ENCODE results near the gene SLC22A31. TPM values are rescaled to one million over a fixed set of nuclear protein-coding genes. Genes with fewer than 3 reads are reported as not detected.

SLC22A31 gene
- total RNA-seq, 1 experiment from 2014 or later, result 53.7 TPM

DNA sequence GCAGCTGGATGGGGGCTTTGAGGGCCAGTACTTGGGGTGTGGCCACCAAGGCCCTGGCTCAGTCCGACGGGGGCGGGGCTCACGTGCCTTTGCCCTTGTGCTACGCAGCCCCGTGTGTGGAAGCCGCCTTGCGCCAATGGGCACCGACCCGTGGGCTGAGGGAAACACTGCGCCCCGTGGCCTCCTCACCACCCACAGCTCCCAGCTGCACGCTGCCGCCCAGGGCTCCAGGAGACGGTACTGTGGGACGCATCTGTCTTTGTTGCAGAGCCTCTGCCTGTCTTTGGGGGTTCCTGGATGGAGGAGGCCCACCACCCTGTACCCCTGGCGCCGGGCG is 21.2 kb downstream of the SLC22A31 start:
- ChIA-PET CTCF (no interaction called here), RAD21 (ENCODE audit: low non-redundant PET in 1 of 2, low total read pairs in 2 of 2, uncharacterized antibody in 2 of 2, unreplicated experiment in 2 of 2) (no interaction called here)

More for the DNA sequence above, 21.2 kb downstream of the SLC22A31 start:
- Histone ChIP-seq H3K36me3 (ENCODE audit: control insufficient read depth in 1 of 2, insufficient read depth in 2 of 2, low read length in 2 of 2) (no peaks in the 10 kb centered on the region), H3K79me2 (ENCODE audit: insufficient read depth, low read length) (no peaks in the 10 kb centered on the region), H3K27ac (ENCODE audit: low read depth, low read length) (no peak overlapping the region), H4K20me1 (ENCODE audit: insufficient read depth) (no peaks in the 10 kb centered on the region), H3K9ac (ENCODE audit: low read length) (no peak overlapping the region), H3K4me3 (replicated peaks in 1 of 2; ENCODE audit: low read depth in 1 of 2, low read length in 2 of 2) (no peak overlapping the region), H3K4me2 (ENCODE audit: low read length) (no peak overlapping the region), H3K27me3 (ENCODE audit: insufficient read depth, low read length) (no peaks in the 10 kb centered on the region), H3K9me3 (ENCODE audit: control insufficient read depth in 1 of 2, insufficient read depth in 1 of 2, low read depth in 1 of 2, low read length in 2 of 2) (no peaks in the 10 kb centered on the region), H2AFZ (ENCODE audit: low read depth, low read length, poor library complexity, severe bottlenecking) (no peak overlapping the region), H3K4me1 (ENCODE audit: control insufficient read depth in 1 of 2, insufficient read depth in 2 of 2, low read length in 2 of 2) (peaks cover 5 to 12% of the 10 kb centered on the region in 2 experiments; a peak in 3 of 4 replicates), H3K9me2 (ENCODE audit: insufficient read depth) (no peaks in the 10 kb centered on the region)
- DNase-seq (ENCODE audit: low read depth, low spot score) (no peak), ATAC-seq (no peak)
- intact Hi-C loops (cut with micrococcal nuclease), result no loop called here
- POLR2A ChIA-PET, result interaction anchor here (1.0 kb wide), 1 partner anchor 14 kb away, joined by 4 read pairs; no protein-coding TSS in a partner anchor
- no peak for TF ChIP-seq EGR1 (IDR thresholded peaks at IDR 0.05; ENCODE audit: low read depth)
- TF ChIP-seq, protein P1, sequence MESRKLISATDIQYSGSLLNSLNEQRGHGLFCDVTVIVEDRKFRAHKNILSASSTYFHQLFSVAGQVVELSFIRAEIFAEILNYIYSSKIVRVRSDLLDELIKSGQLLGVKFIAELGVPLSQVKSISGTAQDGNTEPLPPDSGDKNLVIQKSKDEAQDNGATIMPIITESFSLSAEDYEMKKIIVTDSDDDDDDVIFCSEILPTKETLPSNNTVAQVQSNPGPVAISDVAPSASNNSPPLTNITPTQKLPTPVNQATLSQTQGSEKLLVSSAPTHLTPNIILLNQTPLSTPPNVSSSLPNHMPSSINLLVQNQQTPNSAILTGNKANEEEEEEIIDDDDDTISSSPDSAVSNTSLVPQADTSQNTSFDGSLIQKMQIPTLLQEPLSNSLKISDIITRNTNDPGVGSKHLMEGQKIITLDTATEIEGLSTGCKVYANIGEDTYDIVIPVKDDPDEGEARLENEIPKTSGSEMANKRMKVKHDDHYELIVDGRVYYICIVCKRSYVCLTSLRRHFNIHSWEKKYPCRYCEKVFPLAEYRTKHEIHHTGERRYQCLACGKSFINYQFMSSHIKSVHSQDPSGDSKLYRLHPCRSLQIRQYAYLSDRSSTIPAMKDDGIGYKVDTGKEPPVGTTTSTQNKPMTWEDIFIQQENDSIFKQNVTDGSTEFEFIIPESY (IDR thresholded peaks at IDR 0.05; ENCODE audit: extremely low read depth, insufficient replicate concordance, low read length), result no peak
- no peak for TF ChIP-seq POLR2AphosphoS5 (IDR thresholded peaks at IDR 0.05; ENCODE audit: low read depth, low read length)
- TF ChIP-seq JUND (IDR thresholded peaks at IDR 0.05), result no peak
- TF ChIP-seq, protein P2, sequence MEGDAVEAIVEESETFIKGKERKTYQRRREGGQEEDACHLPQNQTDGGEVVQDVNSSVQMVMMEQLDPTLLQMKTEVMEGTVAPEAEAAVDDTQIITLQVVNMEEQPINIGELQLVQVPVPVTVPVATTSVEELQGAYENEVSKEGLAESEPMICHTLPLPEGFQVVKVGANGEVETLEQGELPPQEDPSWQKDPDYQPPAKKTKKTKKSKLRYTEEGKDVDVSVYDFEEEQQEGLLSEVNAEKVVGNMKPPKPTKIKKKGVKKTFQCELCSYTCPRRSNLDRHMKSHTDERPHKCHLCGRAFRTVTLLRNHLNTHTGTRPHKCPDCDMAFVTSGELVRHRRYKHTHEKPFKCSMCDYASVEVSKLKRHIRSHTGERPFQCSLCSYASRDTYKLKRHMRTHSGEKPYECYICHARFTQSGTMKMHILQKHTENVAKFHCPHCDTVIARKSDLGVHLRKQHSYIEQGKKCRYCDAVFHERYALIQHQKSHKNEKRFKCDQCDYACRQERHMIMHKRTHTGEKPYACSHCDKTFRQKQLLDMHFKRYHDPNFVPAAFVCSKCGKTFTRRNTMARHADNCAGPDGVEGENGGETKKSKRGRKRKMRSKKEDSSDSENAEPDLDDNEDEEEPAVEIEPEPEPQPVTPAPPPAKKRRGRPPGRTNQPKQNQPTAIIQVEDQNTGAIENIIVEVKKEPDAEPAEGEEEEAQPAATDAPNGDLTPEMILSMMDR (IDR thresholded peaks at IDR 0.05 in 2 of 3, conservative IDR thresholded peaks at IDR 0.05 in 1 of 3; ENCODE audit: borderline replicate concordance in 1 of 3, insufficient read depth in 1 of 3, low read depth in 2 of 3, low read length in 2 of 3), result no peak
- no peak for TF ChIP-seq ELF1 (IDR thresholded peaks at IDR 0.05; ENCODE audit: borderline replicate concordance, low read depth)
- no peak for TF ChIP-seq EZH2phosphoT487 (IDR thresholded peaks at IDR 0.05; ENCODE audit: borderline replicate concordance)
- no peak for TF ChIP-seq SP1 (IDR thresholded peaks at IDR 0.05; ENCODE audit: low read depth)
- TF ChIP-seq, protein P3, sequence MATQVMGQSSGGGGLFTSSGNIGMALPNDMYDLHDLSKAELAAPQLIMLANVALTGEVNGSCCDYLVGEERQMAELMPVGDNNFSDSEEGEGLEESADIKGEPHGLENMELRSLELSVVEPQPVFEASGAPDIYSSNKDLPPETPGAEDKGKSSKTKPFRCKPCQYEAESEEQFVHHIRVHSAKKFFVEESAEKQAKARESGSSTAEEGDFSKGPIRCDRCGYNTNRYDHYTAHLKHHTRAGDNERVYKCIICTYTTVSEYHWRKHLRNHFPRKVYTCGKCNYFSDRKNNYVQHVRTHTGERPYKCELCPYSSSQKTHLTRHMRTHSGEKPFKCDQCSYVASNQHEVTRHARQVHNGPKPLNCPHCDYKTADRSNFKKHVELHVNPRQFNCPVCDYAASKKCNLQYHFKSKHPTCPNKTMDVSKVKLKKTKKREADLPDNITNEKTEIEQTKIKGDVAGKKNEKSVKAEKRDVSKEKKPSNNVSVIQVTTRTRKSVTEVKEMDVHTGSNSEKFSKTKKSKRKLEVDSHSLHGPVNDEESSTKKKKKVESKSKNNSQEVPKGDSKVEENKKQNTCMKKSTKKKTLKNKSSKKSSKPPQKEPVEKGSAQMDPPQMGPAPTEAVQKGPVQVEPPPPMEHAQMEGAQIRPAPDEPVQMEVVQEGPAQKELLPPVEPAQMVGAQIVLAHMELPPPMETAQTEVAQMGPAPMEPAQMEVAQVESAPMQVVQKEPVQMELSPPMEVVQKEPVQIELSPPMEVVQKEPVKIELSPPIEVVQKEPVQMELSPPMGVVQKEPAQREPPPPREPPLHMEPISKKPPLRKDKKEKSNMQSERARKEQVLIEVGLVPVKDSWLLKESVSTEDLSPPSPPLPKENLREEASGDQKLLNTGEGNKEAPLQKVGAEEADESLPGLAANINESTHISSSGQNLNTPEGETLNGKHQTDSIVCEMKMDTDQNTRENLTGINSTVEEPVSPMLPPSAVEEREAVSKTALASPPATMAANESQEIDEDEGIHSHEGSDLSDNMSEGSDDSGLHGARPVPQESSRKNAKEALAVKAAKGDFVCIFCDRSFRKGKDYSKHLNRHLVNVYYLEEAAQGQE (IDR thresholded peaks at IDR 0.05; ENCODE audit: low read depth), result no peak
- TF ChIP-seq SRF (IDR thresholded peaks at IDR 0.05; ENCODE audit: low read depth), result no peak
- no TSS peak for BruUV-seq (replicated peaks)

All from HCT116 (cell line).